ENCODE results near the gene HOXD9. TPM values are rescaled to one million over a fixed set of nuclear protein-coding genes. Genes with fewer than 3 reads are reported as not detected.

The HOXD9 gene
- polyA plus RNA-seq, 2 donors = 0.99 to 2.4 TPM

DNA sequence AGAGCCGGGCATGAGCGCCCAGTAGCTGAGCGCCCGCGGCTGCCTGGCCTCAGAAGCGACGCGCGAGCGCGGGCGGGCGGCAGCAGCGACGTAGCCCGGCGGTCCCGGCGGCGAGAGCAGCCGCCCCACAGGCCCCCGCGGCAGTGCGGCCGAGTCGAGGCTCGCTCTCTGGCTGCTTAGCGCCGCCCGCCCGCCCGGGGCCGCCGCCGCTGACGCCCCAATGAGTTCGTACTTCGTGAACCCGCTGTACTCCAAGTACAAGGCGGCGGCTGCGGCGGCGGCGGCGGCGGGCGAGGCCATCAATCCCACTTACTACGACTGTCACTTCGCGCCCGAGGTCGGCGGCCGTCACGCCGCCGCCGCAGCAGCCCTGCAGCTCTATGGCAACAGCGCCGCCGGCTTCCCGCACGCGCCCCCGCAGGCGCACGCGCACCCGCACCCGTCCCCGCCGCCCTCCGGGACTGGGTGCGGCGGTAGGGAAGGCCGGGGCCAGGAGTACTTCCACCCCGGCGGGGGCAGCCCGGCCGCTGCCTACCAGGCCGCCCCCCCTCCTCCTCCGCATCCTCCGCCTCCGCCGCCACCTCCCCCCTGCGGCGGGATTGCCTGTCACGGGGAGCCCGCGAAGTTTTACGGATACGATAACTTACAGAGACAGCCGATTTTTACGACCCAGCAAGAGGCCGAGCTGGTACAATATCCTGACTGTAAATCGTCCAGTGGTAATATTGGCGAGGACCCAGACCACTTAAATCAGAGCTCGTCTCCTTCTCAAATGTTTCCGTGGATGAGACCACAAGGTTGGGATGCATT, 7.8 kb downstream of the HOXD9 start:
- WGBS, 2 donors = 4 to 5% methylated on average over 56 to 100 of the region's 100 CpGs
- no peaks in the 10 kb centered on the region for H3K36me3 ChIP-seq (ENCODE audit: control insufficient read depth in 2 of 2, insufficient read depth in 2 of 2, low read length in 1 of 2)
- H3K4me3 ChIP-seq (ENCODE audit: low read depth in 1 of 2, low read length in 2 of 2) = peak overlapping the region; percentile 44 to 60
- peaks cover 0 to 4% of the 10 kb centered on the region in 2 donors for H3K9me3 ChIP-seq (ENCODE audit: control insufficient read depth in 2 of 2, insufficient read depth in 1 of 2, low read depth in 1 of 2, low read length in 1 of 2)
- peaks cover 6 to 52% of the 10 kb centered on the region in 2 donors for H3K27me3 ChIP-seq (ENCODE audit: control insufficient read depth in 1 of 2, insufficient read depth in 2 of 2, low read length in 2 of 2)
- peaks cover 6% of the 10 kb centered on the region in 2 donors for H3K4me1 ChIP-seq (ENCODE audit: control insufficient read depth in 2 of 2, insufficient read depth in 2 of 2, low read length in 1 of 2)
- H3K27ac ChIP-seq (ENCODE audit: low read depth in 2 of 2, low read length in 1 of 2) = peak overlapping the region; percentile 37 to 51

DNA sequence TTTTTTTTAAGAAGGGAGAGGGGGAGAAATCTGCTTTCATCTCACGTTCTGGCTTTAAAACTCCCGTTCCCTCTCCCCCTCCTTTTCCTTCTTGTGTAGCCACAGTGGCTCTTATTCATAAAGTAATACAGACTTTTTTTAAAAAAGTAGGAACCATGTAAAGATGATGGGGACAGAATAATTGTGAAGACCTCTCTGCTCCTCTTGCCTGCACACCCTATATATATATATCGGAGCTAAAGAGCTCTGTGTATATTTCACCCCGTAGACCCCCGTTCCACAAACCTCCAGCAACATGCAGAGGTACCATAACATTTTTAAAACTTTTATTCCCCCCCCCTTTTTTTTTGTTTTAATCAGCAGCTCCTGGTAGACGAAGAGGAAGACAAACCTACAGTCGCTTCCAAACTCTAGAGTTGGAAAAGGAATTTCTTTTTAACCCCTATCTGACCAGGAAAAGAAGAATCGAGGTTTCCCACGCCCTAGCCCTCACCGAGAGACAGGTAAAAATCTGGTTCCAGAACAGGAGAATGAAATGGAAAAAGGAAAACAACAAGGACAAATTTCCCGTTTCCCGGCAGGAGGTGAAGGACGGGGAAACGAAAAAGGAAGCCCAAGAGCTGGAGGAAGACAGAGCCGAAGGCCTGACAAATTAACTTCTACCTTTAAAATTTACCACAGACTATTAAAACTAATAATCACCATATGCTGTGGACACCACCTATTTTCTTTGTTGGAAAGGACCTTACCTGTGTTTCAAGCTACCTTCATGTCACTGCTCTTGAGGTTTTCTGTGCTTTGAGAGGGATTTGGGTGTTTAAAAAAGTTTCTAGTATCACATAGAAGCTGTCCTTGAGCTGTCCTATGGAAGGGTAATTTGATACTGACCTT, 8.7 kb downstream of the HOXD9 start:
- 20% methylated on average over 15 of the region's 15 CpGs for WGBS, 2 donors
- peak overlapping the region; percentile 44 to 60 for H3K4me3 ChIP-seq (ENCODE audit: low read depth in 1 of 2, low read length in 2 of 2)
- H3K9me3 ChIP-seq (ENCODE audit: control insufficient read depth in 2 of 2, insufficient read depth in 1 of 2, low read depth in 1 of 2, low read length in 1 of 2) = peaks cover 0 to 5% of the 10 kb centered on the region in 2 donors
- no peaks in the 10 kb centered on the region for H3K36me3 ChIP-seq (ENCODE audit: control insufficient read depth in 2 of 2, insufficient read depth in 2 of 2, low read length in 1 of 2)
- peak overlapping the region in 1 of 2 donors; percentile 51 for H3K27ac ChIP-seq (ENCODE audit: low read depth in 2 of 2, low read length in 1 of 2)
- H3K4me1 ChIP-seq (ENCODE audit: control insufficient read depth in 2 of 2, insufficient read depth in 2 of 2, low read length in 1 of 2) = peaks cover 6% of the 10 kb centered on the region in 2 donors
- peaks cover 6 to 48% of the 10 kb centered on the region in 2 donors for H3K27me3 ChIP-seq (ENCODE audit: control insufficient read depth in 1 of 2, insufficient read depth in 2 of 2, low read length in 2 of 2)

DNA sequence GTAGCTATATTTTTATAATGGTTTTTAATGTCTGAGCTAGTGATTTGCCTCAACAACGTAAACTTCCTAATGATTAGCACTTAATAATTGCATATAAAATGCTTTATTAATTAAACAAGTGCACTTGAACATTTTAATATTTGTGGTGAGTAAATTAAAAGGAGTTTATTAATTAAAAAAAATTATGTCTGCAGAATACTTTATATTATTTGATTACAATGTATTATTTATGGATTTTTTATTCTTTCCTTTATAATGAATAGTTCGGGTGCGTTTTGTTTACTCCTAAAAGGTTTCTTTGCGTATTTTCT, 9.3 kb downstream of the HOXD9 start:
- H3K27me3 ChIP-seq (ENCODE audit: control insufficient read depth in 1 of 2, insufficient read depth in 2 of 2, low read length in 2 of 2) = peaks cover 4 to 53% of the 10 kb centered on the region in 2 donors
- H3K36me3 ChIP-seq (ENCODE audit: control insufficient read depth in 2 of 2, insufficient read depth in 2 of 2, low read length in 1 of 2) = no peaks in the 10 kb centered on the region
- 25 to 26% methylated on average over 4 of the region's 4 CpGs for WGBS, 2 donors
- peaks cover 0 to 5% of the 10 kb centered on the region in 2 donors for H3K9me3 ChIP-seq (ENCODE audit: control insufficient read depth in 2 of 2, insufficient read depth in 1 of 2, low read depth in 1 of 2, low read length in 1 of 2)
- H3K4me3 ChIP-seq (ENCODE audit: low read depth in 1 of 2, low read length in 2 of 2) = no peak overlapping the region
- peaks cover 6 to 11% of the 10 kb centered on the region in 2 donors for H3K4me1 ChIP-seq (ENCODE audit: control insufficient read depth in 2 of 2, insufficient read depth in 2 of 2, low read length in 1 of 2)
- no peak overlapping the region for H3K27ac ChIP-seq (ENCODE audit: low read depth in 2 of 2, low read length in 1 of 2)

DNA sequence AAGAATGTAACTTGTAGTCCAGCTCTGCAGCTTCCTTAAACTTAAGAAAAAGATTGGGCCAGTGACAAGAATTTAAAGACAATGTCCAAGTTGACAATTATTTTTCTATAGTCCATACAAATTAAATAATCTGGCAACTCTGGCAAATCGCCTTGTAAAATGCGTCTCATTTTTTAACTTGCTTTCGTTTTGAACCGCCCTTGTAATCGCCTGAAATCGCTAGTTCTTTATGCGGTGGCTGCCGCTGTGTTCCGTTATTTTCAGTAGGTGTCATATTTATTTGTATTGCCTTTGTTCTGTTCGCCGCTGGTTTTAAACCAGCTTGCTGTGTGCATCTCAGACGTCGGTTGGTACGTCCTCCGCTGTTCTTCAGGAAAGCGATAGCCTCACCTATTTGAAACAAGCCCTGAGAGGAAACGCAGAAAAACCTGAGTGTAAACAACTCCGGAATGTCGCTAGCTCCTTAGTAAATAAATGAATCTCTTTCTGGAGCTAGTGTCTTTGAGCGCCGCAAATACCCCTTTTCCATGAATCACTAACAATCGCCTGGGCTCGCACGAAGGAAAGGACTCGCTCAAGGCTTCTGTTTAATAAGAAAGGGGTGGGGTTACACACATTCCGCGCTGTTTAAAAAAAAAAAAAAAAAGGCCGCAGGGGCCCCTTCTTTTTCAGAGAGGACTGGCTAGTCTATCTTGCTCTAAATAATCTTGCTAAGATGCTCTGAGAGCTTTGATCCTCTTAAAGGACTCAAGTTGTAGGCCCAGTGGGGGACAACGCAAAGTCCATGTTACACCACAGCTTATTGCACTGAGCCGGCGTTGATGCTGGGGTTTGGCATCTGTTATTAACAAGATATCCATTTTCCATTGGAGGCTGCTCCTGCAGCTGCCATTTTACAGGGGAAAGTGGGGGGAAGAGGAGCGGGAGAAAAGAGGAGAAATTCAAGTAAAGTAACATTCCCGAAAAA, 10.0 kb downstream of the HOXD9 start:
- H3K27me3 ChIP-seq (ENCODE audit: control insufficient read depth in 1 of 2, insufficient read depth in 2 of 2, low read length in 2 of 2) = peaks cover 4 to 56% of the 10 kb centered on the region in 2 donors
- H3K9me3 ChIP-seq (ENCODE audit: control insufficient read depth in 2 of 2, insufficient read depth in 1 of 2, low read depth in 1 of 2, low read length in 1 of 2) = peaks cover 0 to 5% of the 10 kb centered on the region in 2 donors
- peak overlapping the region in 1 of 2 donors; percentile 35 for H3K4me3 ChIP-seq (ENCODE audit: low read depth in 1 of 2, low read length in 2 of 2)

DNA sequence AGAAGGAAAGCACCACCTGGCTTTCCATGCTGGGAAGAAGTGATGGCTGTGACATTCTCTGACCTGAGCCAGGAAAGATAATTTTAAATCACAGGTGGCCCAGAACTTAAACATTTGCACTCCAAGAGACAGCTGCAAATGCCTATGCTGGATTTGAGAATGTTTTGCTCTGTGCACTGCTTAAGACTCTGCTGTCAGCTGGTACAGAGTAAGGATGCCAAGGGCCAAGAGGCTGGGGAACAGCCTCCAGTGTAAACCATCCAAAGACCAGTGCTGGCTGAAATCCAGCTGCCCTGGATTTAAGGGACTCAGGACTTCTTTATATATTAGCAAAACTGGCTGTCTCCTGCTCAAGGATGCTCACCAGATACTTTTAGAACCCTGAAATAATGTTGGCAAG, 10.9 kb downstream of the HOXD9 start:
- Histone ChIP-seq H3K4me3 (ENCODE audit: low read depth in 1 of 2, low read length in 2 of 2) (no peak overlapping the region), H3K27ac (ENCODE audit: low read depth in 2 of 2, low read length in 1 of 2) (no peak overlapping the region), H3K27me3 (ENCODE audit: control insufficient read depth in 1 of 2, insufficient read depth in 2 of 2, low read length in 2 of 2) (peaks cover 4 to 60% of the 10 kb centered on the region in 2 donors), H3K9me3 (ENCODE audit: control insufficient read depth in 2 of 2, insufficient read depth in 1 of 2, low read depth in 1 of 2, low read length in 1 of 2) (peaks cover 0 to 2% of the 10 kb centered on the region in 2 donors), H3K4me1 (ENCODE audit: control insufficient read depth in 2 of 2, insufficient read depth in 2 of 2, low read length in 1 of 2) (peaks cover 6 to 12% of the 10 kb centered on the region in 2 donors), H3K36me3 (ENCODE audit: control insufficient read depth in 2 of 2, insufficient read depth in 2 of 2, low read length in 1 of 2) (no peaks in the 10 kb centered on the region)

More for the DNA sequence above, 10.0 kb downstream of the HOXD9 start:
- H3K4me1 ChIP-seq (ENCODE audit: control insufficient read depth in 2 of 2, insufficient read depth in 2 of 2, low read length in 1 of 2) = peaks cover 6 to 12% of the 10 kb centered on the region in 2 donors
- no peak overlapping the region for H3K27ac ChIP-seq (ENCODE audit: low read depth in 2 of 2, low read length in 1 of 2)
- 14 to 17% methylated on average over 33 of the region's 33 CpGs for WGBS, 2 donors
- H3K36me3 ChIP-seq (ENCODE audit: control insufficient read depth in 2 of 2, insufficient read depth in 2 of 2, low read length in 1 of 2) = no peaks in the 10 kb centered on the region

DNA sequence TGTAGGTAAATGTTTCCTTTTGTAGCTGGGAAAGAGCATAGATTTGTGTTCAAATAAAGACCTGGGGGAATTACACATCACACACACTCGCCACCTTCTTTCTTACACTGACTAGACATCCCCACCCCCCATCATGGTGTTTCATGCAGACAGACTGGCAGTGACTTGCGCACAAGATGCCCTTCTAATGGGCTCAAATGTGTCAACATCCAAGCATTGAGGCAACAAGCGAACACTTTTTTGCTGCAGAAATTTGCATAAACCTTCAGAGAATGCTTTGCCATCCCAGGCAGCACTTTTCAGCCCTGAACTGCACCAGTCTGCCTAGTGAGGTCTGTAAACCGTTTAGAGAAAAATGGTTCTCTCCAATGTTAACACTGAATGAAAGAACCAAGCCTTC, 11.5 kb downstream of the HOXD9 start:
- H3K4me3 ChIP-seq (ENCODE audit: low read depth in 1 of 2, low read length in 2 of 2) = no peak overlapping the region
- H3K27me3 ChIP-seq (ENCODE audit: control insufficient read depth in 1 of 2, insufficient read depth in 2 of 2, low read length in 2 of 2) = peaks cover 4 to 59% of the 10 kb centered on the region in 2 donors
- no peaks in the 10 kb centered on the region for H3K36me3 ChIP-seq (ENCODE audit: control insufficient read depth in 2 of 2, insufficient read depth in 2 of 2, low read length in 1 of 2)
- peaks cover 0 to 2% of the 10 kb centered on the region in 2 donors for H3K9me3 ChIP-seq (ENCODE audit: control insufficient read depth in 2 of 2, insufficient read depth in 1 of 2, low read depth in 1 of 2, low read length in 1 of 2)
- WGBS, 2 donors = 35% methylated on average over 4 of the region's 4 CpGs
- peaks cover 6 to 12% of the 10 kb centered on the region in 2 donors for H3K4me1 ChIP-seq (ENCODE audit: control insufficient read depth in 2 of 2, insufficient read depth in 2 of 2, low read length in 1 of 2)
- no peak overlapping the region for H3K27ac ChIP-seq (ENCODE audit: low read depth in 2 of 2, low read length in 1 of 2)

DNA sequence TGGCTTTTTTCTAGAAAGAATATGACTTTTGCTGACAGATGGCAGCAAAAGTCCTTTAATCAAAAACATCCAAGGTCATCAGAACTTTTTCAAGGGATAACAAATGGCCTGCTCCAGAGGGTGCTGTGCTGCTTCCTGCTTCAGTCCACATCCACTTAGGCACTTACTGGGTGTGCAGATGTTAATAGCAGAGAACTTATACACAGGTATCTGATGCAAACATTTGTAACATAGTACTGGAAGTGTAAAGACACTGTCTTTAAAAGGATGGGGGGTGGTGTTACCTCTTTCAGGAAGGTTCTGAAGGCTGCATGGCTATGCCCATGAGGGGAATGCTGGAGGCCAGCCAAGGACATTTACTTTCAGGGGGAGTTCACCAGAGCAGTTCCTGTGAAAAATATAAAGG, 12.5 kb downstream of the HOXD9 start:
- Histone ChIP-seq H3K36me3 (ENCODE audit: control insufficient read depth in 2 of 2, insufficient read depth in 2 of 2, low read length in 1 of 2) (no peaks in the 10 kb centered on the region), H3K27me3 (ENCODE audit: control insufficient read depth in 1 of 2, insufficient read depth in 2 of 2, low read length in 2 of 2) (peaks cover 4 to 54% of the 10 kb centered on the region in 2 donors), H3K27ac (ENCODE audit: low read depth in 2 of 2, low read length in 1 of 2) (no peak overlapping the region), H3K4me3 (ENCODE audit: low read depth in 1 of 2, low read length in 2 of 2) (no peak overlapping the region), H3K4me1 (ENCODE audit: control insufficient read depth in 2 of 2, insufficient read depth in 2 of 2, low read length in 1 of 2) (peaks cover 2 to 9% of the 10 kb centered on the region in 2 donors), H3K9me3 (ENCODE audit: control insufficient read depth in 2 of 2, insufficient read depth in 1 of 2, low read depth in 1 of 2, low read length in 1 of 2) (peaks cover 0 to 2% of the 10 kb centered on the region in 2 donors)

DNA sequence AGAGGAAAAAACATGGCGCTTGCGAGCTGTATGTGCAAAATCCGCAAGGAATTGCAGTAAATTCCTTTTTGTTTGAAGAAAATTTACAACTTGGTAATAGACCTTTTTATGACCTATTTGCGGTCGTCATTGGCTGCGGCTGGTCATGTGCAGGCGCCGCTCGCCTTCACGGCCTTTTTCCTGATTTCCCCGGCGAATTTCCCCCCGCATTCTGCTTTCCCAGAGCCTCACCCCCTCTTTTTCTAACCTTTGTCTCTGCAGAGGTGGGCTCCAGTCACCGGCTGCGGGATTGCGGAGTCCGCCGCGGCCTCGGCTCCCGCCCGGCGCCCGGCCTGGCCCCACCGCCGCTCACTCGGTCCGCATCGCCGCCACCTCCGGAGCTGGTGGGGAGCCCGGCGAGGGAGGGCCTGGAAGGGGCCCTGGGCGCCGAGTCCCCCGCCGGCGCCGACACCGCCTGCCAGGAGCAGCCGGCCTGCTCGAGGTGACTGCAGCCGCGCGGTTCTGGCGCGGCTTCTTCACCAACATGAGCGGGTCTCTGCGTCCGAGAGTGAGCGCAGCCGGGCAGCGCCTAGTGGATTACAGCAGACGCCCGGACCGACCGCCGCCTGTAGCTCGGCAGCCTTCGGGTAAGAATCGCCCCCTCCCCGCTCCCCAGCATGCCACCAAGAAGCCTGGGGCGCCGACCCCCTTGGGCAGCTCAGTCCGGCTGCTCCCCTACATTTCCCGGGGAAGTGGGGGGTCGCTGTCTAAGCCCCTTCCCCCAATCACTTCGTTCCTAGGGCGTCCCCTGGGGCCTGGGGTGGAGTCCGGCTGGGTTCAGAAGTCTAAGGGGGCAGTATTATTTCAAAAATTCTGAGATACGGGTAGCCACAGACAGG, 14.1 kb downstream of the HOXD9 start:
- peaks cover 0 to 2% of the 10 kb centered on the region in 2 donors for H3K9me3 ChIP-seq (ENCODE audit: control insufficient read depth in 2 of 2, insufficient read depth in 1 of 2, low read depth in 1 of 2, low read length in 1 of 2)
- H3K27me3 ChIP-seq (ENCODE audit: control insufficient read depth in 1 of 2, insufficient read depth in 2 of 2, low read length in 2 of 2) = peaks cover 0 to 42% of the 10 kb centered on the region in 2 donors
- peak overlapping the region; percentile 11 to 49 for H3K27ac ChIP-seq (ENCODE audit: low read depth in 2 of 2, low read length in 1 of 2)
- H3K36me3 ChIP-seq (ENCODE audit: control insufficient read depth in 2 of 2, insufficient read depth in 2 of 2, low read length in 1 of 2) = no peaks in the 10 kb centered on the region
- H3K4me3 ChIP-seq (ENCODE audit: low read depth in 1 of 2, low read length in 2 of 2) = peak overlapping the region; percentile 28 to 48
- peaks cover 4 to 6% of the 10 kb centered on the region in 2 donors for H3K4me1 ChIP-seq (ENCODE audit: control insufficient read depth in 2 of 2, insufficient read depth in 2 of 2, low read length in 1 of 2)
- 4 to 7% methylated on average over 69 to 71 of the region's 71 CpGs for WGBS, 2 donors

Measured in esophagus (tissue), 2 donors.